ENCODE measurements around the gene IFIT5. TPM values are rescaled to one million over a fixed set of nuclear protein-coding genes. Genes with fewer than 3 reads are reported as not detected.

The IFIT5 gene
- total RNA-seq, 1 experiment from 2014 or later = 10.7 TPM

- ATAC-seq (no peak), DNase-seq (no peak)
- Histone ChIP-seq H3K27ac (ENCODE audit: low read length) (no peak overlapping the region), H2AFZ (ENCODE audit: low read length) (peak overlapping the region; percentile 71; the same call in 1 of the 2 replicates), H3K36me3 (ENCODE audit: low read depth, low read length) (peaks cover 2% of the 10 kb centered on the region; the same call in 1 of the 2 replicates), H3K4me1 (ENCODE audit: insufficient read depth, low read length) (peaks cover 26% of the 10 kb centered on the region), H3K27me3 (ENCODE audit: low read length) (no peaks in the 10 kb centered on the region), H3K9me3 (ENCODE audit: low read length) (no peaks in the 10 kb centered on the region), H3K4me2 (ENCODE audit: low read length) (peak overlapping the region; percentile 74), H3F3A (ENCODE audit: low read length, unreplicated experiment) (no peaks in the 10 kb centered on the region), H3K79me2 (ENCODE audit: low read length) (peaks cover 54% of the 10 kb centered on the region), H3K4me3 (ENCODE audit: low read length) (peak overlapping the region; percentile 80), H3K9me2 (replicated peaks; ENCODE audit: low read length) (no peaks in the 10 kb centered on the region), H4K20me1 (ENCODE audit: low read length) (no peaks in the 10 kb centered on the region), H3K9ac (ENCODE audit: low read length) (peak overlapping the region; percentile 82; the same call in 1 of the 2 replicates)
- CTCF ChIA-PET = interaction anchor here (0.7 to 1.0 kb wide), 2 partner anchors 21 to 44 kb away, joined by 3 to 4 read pairs; partner anchors contain the start of gene IFIT1
- intact Hi-C loops (cut with micrococcal nuclease) = no loop called here
- no TSS peak for BruUV-seq (replicated peaks)
- POLR2A ChIA-PET (ENCODE audit: unreplicated experiment) = interaction anchor here (0.6 kb wide), 1 partner anchor 18 kb away, joined by 4 read pairs; no protein-coding TSS in a partner anchor
- no peak for TF ChIP-seq EZH2phosphoT487 (IDR thresholded peaks at IDR 0.05; ENCODE audit: borderline replicate concordance, low read length)
These were observed 913 bp upstream of the IFIT5 start for GRCh38 chr10:89413398-89413912.

GRCh38 chr10:89414879-89415821, 782 bp downstream of the IFIT5 start:
- Histone ChIP-seq H3K27me3 (ENCODE audit: low read length) (no peaks in the 10 kb centered on the region), H3K79me2 (ENCODE audit: low read length) (peaks cover 67% of the 10 kb centered on the region), H4K20me1 (ENCODE audit: low read length) (no peaks in the 10 kb centered on the region), H3K9me2 (replicated peaks; ENCODE audit: low read length) (no peaks in the 10 kb centered on the region), H3K27ac (ENCODE audit: low read length) (peak overlapping the region; percentile 71), H3K36me3 (ENCODE audit: low read depth, low read length) (peaks cover 6% of the 10 kb centered on the region; the same call in 1 of the 2 replicates), H3K4me2 (ENCODE audit: low read length) (peak overlapping the region; percentile 74), H3K4me1 (ENCODE audit: insufficient read depth, low read length) (peaks cover 32% of the 10 kb centered on the region), H2AFZ (ENCODE audit: low read length) (peak overlapping the region; percentile 71), H3K9me3 (ENCODE audit: low read length) (no peaks in the 10 kb centered on the region), H3K4me3 (ENCODE audit: low read length) (peak overlapping the region; percentile 80), H3F3A (ENCODE audit: low read length, unreplicated experiment) (no peaks in the 10 kb centered on the region), H3K9ac (ENCODE audit: low read length) (peak overlapping the region; percentile 82)
- BruUV-seq (replicated peaks) = no TSS peak
- ATAC-seq (peak; percentile 65), DNase-seq (peak; percentile 35)
- intact Hi-C loops (cut with micrococcal nuclease) = loop anchor here (1.0 to 2.0 kb wide), 2 partner anchors 22 to 198 kb away; partner anchors contain the start of gene IFIT1
- TF ChIP-seq EZH2phosphoT487 (IDR thresholded peaks at IDR 0.05; ENCODE audit: borderline replicate concordance, low read length) = no peak
- CTCF ChIA-PET = interaction anchor here (0.9 kb wide), 1 partner anchor 15 kb away, joined by 3 read pairs; no protein-coding TSS in a partner anchor
- POLR2A ChIA-PET (ENCODE audit: unreplicated experiment) = no interaction called here

GRCh38 chr10:89416465-89416864, 2.1 kb downstream of the IFIT5 start:
- DNase-seq = no peak
- peak overlapping the region; percentile 74 for H3K4me2 ChIP-seq (ENCODE audit: low read length)

More at GRCh38 chr10:89416465-89416864, 2.1 kb downstream of the IFIT5 start:
- Histone ChIP-seq H3K4me1 (ENCODE audit: insufficient read depth, low read length) (peaks cover 45% of the 10 kb centered on the region), H3K79me2 (ENCODE audit: low read length) (peaks cover 71% of the 10 kb centered on the region), H3K9me3 (ENCODE audit: low read length) (no peaks in the 10 kb centered on the region), H3K27ac (ENCODE audit: low read length) (no peak overlapping the region), H3K36me3 (ENCODE audit: low read depth, low read length) (peaks cover 11% of the 10 kb centered on the region; the same call in 1 of the 2 replicates), H2AFZ (ENCODE audit: low read length) (no peak overlapping the region), H4K20me1 (ENCODE audit: low read length) (no peaks in the 10 kb centered on the region), H3K4me3 (ENCODE audit: low read length) (peak overlapping the region; percentile 80), H3K9ac (ENCODE audit: low read length) (no peak overlapping the region), H3K9me2 (replicated peaks; ENCODE audit: low read length) (no peaks in the 10 kb centered on the region), H3K27me3 (ENCODE audit: low read length) (no peaks in the 10 kb centered on the region), H3F3A (ENCODE audit: low read length, unreplicated experiment) (peaks cover 4% of the 10 kb centered on the region)
- CTCF ChIA-PET = no interaction called here
- no peak for ATAC-seq
- POLR2A ChIA-PET (ENCODE audit: unreplicated experiment) = no interaction called here
- BruUV-seq (replicated peaks) = no TSS peak
- TF ChIP-seq EZH2 (IDR thresholded peaks at IDR 0.05; ENCODE audit: low read length, unreplicated experiment) (no peak), EZH2phosphoT487 (IDR thresholded peaks at IDR 0.05; ENCODE audit: borderline replicate concordance, low read length) (no peak), CTCF (conservative IDR thresholded peaks at IDR 0.05; ENCODE audit: low read depth, low read length) (no peak)
- intact Hi-C loops (cut with micrococcal nuclease) = no loop called here
